Measurements from ENCODE around the gene CREG1.
A peak's percentile ranks its signal among the peaks of the same experiment; 100 is the strongest.
"Not testable (repeated sequence)": the region's sequence is repeated elsewhere in the genome, so short reads cannot be mapped to it uniquely, and the experiment has no call there.

The CREG1 gene

GRCh38 chr1:167553136-167554027, at the start of gene CREG1:
Gene CREG1 (minus strand): TSS chr1:167553762.
- FAIRE-seq: peak; percentile 98

DNA sequence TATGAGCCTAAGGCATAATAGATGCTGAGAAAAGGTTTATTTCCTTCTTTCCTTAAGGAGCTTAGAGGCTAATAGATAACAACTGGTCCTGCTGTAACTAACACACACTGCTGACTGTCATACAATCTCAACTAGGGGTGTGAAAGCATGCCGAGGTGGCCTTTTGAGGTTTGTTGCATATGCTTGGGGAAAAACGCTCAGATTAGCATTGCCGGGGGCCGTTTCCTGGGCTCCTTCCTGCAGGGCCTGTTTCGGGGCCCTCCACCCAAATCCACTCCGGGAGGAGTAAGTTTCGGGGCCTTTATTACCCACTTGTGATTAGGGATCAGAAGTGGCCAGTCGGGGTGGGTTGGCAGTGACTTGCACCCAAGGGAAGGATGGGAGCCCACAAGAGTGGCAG, 49.3 kb upstream of the CREG1 start:
- no peak for FAIRE-seq

- FAIRE-seq: no peak
Observed at GRCh38 chr1:167601442-167602383, 48.2 kb upstream of the CREG1 start.

DNA sequence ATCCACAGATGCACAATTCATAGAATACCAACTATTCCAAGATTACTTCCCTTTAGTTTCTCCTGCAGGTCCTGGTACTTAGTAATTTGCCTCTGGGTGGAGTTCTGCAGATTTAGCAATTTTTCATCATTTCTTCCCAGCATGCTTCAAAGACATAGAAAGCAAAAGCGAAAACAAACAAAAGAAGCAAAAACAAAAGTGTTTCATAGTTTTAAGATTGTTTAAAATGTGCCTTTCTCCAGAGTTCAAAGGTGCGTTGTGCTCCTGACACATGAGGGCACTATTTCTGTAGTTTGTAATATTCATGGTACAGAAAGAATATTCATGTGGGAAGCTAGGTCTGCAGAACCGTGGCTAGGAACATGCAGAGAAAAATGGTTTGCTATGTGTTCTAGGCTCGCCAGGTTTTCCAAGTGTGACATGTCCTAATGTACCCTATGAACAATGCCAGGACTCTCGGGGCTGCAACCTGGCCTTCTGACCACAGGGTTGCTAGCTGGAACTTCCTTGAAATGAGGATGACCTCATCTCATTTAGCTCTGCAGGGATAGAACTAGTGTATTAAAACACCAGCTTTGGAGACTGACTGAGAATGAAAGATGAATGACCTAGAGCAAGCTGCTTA, 46.5 kb upstream of the CREG1 start:
- FAIRE-seq: no peak

GRCh38 chr1:167594822-167595221, 41.3 kb upstream of the CREG1 start:
- no peak for FAIRE-seq

GRCh38 chr1:167593860-167594259, 40.3 kb upstream of the CREG1 start:
- FAIRE-seq: no peak

GRCh38 chr1:167592475-167592874, 38.9 kb upstream of the CREG1 start:
- no peak for FAIRE-seq

- FAIRE-seq: no peak
Observed at GRCh38 chr1:167588361-167588760, 34.8 kb upstream of the CREG1 start.

DNA sequence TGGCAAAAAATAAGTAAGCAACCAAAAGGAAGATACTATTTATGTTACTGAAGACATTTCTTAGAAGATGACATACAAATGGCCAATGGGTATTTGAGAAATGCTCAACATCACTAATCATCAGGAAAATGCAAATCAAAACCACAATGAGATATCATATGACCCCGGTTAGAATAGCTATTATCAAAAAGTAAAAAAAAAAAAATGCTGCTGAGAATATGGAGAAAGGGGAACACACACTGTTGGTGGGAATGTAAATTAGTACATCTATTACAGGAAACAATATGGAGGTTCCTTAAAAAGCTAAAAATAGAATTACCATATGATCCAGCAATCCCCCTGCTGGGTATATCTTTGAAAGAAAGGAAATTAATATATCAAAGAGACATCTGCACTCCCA, 34.3 kb upstream of the CREG1 start:
- FAIRE-seq: no peak

- no peak for FAIRE-seq
Observed at GRCh38 chr1:167587342-167587741, 33.8 kb upstream of the CREG1 start.

GRCh38 chr1:167584581-167584980, 31.0 kb upstream of the CREG1 start:
- no peak for FAIRE-seq

GRCh38 chr1:167582722-167583121, 29.2 kb upstream of the CREG1 start:
- no peak for FAIRE-seq

DNA sequence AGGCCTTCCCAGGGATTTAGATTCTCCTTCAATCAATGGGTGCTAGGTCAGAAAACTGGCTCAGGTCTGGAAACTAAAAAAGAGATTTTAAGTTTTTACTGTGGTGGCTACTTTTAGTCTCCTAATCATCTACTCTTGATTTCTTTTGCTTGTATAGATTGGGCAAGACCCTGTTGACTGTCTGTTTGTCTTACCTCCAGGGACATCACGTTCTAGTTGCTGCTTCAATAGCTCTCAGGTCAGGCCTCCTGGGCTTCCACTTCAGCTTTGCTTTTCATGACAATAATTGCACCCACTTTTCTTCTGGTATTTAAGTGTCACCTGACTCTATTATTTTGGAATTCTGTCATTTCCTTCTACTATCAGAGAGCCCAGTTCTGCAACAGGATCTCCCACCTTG, 28.5 kb upstream of the CREG1 start:
- no peak for FAIRE-seq

GRCh38 chr1:167579986-167580385, 26.4 kb upstream of the CREG1 start:
- FAIRE-seq: no peak

- no peak for FAIRE-seq
Observed at GRCh38 chr1:167578939-167579521, 25.5 kb upstream of the CREG1 start.

GRCh38 chr1:167575649-167576048, 22.1 kb upstream of the CREG1 start:
- no peak for FAIRE-seq

GRCh38 chr1:167573035-167573434, 19.5 kb upstream of the CREG1 start:
- FAIRE-seq: no peak

DNA sequence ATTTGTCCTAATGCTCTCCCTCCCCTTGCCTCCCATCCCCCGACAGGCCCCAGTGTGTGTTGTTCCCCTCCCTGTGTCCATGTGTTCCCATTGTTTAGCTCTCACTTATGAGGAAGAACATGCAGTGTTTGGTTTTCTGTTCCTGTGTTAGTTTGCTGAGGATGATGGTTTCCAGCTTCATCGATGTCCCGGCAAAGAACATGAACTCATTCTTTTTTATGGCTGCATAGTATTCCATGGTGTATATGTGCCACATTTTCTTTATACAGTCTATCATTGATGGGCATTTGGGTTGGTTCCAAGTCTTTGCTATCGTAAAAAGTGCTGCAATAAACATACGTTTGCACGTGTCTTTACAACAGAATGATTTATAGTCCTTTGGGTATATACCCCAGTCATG, 17.1 kb upstream of the CREG1 start:
- not testable (repeated sequence) for FAIRE-seq

DNA sequence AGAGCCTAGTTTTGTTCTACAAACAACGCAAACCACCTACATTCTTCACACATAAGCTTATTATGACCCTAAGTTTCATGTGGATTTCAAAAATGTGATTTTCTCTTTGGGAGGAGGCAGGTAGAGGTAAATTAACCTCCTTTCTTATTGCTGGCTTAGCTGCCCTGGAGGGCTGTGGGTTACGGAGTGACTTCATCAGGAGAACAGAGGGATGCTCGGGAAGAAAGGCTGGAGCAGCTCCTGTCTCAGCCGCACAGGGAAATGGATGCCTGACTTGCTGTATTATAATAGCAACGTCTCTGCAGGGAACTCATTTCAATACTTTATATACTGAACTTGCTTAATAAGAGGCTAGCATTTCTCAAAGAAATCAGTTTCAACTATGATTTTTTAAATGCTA, 14.1 kb upstream of the CREG1 start:
- FAIRE-seq: no peak

GRCh38 chr1:167566766-167567165, 13.2 kb upstream of the CREG1 start:
- no peak for FAIRE-seq

DNA sequence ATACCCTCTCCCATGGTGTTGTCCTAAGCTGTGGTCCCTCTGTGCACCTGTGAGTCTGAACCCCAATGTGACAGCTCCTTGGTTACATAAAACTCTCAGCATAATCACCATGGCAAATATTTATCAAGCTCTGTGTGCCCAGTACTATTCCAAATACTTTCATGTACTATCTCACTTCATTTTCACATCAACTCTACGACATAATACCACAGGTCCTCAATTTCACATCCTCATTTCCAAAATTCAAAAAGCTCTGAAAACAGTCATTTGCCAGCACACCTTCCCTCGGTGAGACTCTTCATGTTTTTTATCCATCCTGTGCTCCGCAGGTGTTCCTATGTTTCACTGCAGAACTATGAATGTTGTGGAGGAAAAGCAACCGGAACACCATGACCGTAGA, 12.4 kb upstream of the CREG1 start:
- no peak for FAIRE-seq

DNA sequence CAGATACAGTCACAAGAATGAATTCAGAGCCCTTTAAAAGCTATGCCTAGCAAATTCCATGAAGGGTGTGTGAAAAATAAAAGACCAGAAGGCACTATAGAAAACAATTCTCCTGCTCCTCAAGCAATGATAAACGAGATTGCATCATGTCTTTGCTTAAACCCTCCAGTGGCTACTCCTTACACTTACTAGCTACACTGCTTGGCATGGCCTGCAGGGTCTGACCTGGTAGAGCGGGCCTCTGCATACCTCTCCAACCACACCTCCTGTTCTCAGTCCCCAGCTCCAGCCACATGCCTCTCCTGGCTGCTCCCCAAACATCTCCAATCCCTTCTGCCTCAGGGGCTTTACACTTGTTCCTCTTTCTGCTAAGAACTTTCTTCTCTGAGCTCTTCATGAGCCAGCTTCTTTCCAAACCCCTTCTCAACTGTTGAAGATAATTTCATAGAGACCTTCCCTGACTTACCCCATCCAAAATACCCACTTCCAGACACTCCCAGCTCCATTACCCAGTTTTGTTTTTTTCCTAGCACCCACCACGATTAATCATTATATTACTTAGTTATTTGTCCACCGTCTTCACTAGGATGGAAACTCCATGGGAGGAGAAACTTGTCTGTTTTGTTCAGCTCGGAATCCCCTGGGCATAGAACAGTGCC, 11.2 kb upstream of the CREG1 start:
- FAIRE-seq: no peak

Data from G401.6 (cell line).